Endothelial cell (in vitro differentiated cells): ENCODE data around the gene GRM4. TPM values are rescaled to one million over a fixed set of nuclear protein-coding genes. Genes with fewer than 3 reads are reported as not detected.
A peak's percentile ranks its signal among the peaks of the same experiment; 100 is the strongest.

Experiments used
- DNase-seq: peaks from one replicate; pipeline ENCODE4 v3.0.0; 2021; ENCODE audit warnings: low spot score
- H3K27ac Mint-ChIP-seq: one replicate; pipeline ENCODE4 v1.8.0; 2021; ENCODE audit warnings: mixed read lengths, inconsistent platforms; ENCODE audit not compliant: unreplicated experiment
- H3K27me3 Mint-ChIP-seq: one replicate; pipeline ENCODE4 v1.8.0; 2021; ENCODE audit warnings: mild to moderate bottlenecking, moderate library complexity, mixed read lengths, inconsistent platforms; ENCODE audit not compliant: unreplicated experiment
- H3K36me3 Mint-ChIP-seq: one replicate; pipeline ENCODE4 v1.8.0; 2021; ENCODE audit warnings: mild to moderate bottlenecking, low read depth, mixed read lengths, inconsistent platforms; ENCODE audit not compliant: unreplicated experiment
- H3K4me1 Mint-ChIP-seq: one replicate; pipeline ENCODE4 v1.8.0; 2021; ENCODE audit warnings: mild to moderate bottlenecking, mixed read lengths, inconsistent platforms; ENCODE audit not compliant: unreplicated experiment
- H3K4me3 Mint-ChIP-seq: one replicate; pipeline ENCODE4 v1.8.0; 2021; ENCODE audit warnings: mild to moderate bottlenecking, mixed read lengths, inconsistent platforms; ENCODE audit not compliant: unreplicated experiment
- H3K9me3 Mint-ChIP-seq: one replicate; pipeline ENCODE4 v1.8.0; 2021; ENCODE audit warnings: mixed read lengths, inconsistent platforms; ENCODE audit not compliant: unreplicated experiment
- CTCF ChIP-seq: fragments of 200-600 bp; sonication (generic); IDR thresholded peaks from one replicate; pipeline ENCODE4 v1.5.0; 2021; ENCODE audit warnings: antibody characterized with exemption; ENCODE audit not compliant: unreplicated experiment
- total RNA-seq: library from RNA; stranded (reverse); fragmentation: NEBNext Ultra II Directional; extraction: Animal tissue kit (Norgen Biotek cat#: 25700); gene quantifications from one replicate; pipeline ENCODE4 v1.2.1, GENCODE V29; 2021; ENCODE audit not compliant: unreplicated experiment

The GRM4 gene
- total RNA-seq, 1 donor from 2014 or later: 2.6 TPM

DNA sequence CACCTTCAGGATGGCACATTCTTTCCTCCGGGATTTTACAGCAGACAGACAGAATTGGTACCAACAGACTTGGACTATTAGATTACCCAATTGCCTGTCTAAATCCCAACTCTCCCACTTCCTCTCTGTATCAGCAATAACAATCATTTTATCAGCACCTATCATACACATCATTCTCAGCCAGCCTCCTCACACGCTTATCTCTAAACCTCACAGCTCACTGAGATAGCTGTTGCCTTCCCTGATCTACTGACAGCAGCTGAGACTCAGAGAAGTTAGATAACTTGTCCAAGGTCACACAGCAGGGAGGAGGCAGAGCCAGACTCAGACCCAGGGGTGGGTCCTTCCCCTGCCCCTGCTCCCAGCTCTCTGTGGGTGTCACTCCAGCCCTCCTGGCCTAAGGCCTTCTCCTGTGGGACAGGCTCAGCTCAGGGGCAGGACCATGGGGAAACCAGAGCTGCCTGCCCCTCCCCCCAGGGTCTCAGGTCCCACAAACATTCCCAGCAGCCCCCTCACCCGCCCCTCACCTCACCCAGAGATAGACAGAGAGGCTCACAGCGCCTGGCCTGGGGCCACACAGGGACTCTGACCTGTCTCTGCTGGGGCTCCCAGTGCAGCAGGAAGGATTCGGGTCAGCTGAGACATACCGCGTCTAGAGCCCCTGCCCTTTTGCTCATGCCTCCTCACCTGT is 92.8 kb downstream of the GRM4 start:
- no peak for DNase-seq
- no peak for TF ChIP-seq CTCF
- Mint-ChIP-seq H3K4me1 (peaks cover 31% of the 10 kb centered on the region), H3K27me3 (peaks cover 4% of the 10 kb centered on the region), H3K36me3 (peaks cover 4% of the 10 kb centered on the region), H3K4me3 (no peak overlapping the region), H3K27ac (no peak overlapping the region), H3K9me3 (no peaks in the 10 kb centered on the region)

- H3K27ac Mint-ChIP-seq: no peak overlapping the region
- no peak for TF ChIP-seq CTCF
- peaks cover 4% of the 10 kb centered on the region for H3K27me3 Mint-ChIP-seq
- H3K4me1 Mint-ChIP-seq: peaks cover 29% of the 10 kb centered on the region
- H3K36me3 Mint-ChIP-seq: peaks cover 4% of the 10 kb centered on the region
- no peaks in the 10 kb centered on the region for H3K9me3 Mint-ChIP-seq
- DNase-seq: no peak
- no peak overlapping the region for H3K4me3 Mint-ChIP-seq
These were observed 93.6 kb downstream of the GRM4 start for GRCh38 chr6:34052071-34052825.

- Mint-ChIP-seq H3K27ac (no peak overlapping the region), H3K4me1 (peaks cover 29% of the 10 kb centered on the region), H3K36me3 (peaks cover 4% of the 10 kb centered on the region), H3K9me3 (no peaks in the 10 kb centered on the region), H3K4me3 (no peak overlapping the region), H3K27me3 (peaks cover 4% of the 10 kb centered on the region)
- DNase-seq: peak; percentile 33
- no peak for TF ChIP-seq CTCF
These were observed 94.5 kb downstream of the GRM4 start for GRCh38 chr6:34051331-34051919.

DNA sequence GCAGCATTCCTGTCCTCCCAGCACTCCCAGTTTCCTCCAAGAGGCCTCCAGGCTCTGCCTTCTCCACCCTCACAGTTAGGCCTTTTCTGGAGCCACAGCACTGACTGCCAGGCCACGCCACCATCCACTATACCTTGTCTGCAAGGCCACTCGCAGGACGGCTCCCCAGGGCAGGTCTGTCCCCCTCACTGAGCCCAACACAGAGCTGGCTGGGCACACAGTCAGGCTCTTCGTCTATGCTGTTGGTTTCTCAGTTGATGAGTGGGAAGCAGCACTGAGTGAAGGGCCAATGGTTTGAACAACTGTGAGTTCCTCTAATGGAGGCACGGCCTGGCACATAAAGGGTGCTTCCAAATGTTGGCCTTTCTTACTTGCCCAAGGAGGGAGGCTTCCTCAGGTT is 95.2 kb downstream of the GRM4 start:
- Mint-ChIP-seq H3K9me3 (no peaks in the 10 kb centered on the region), H3K27ac (no peak overlapping the region), H3K4me1 (peaks cover 29% of the 10 kb centered on the region), H3K36me3 (peaks cover under 1% of the 10 kb centered on the region), H3K4me3 (peak overlapping the region; percentile 3), H3K27me3 (peaks cover 6% of the 10 kb centered on the region)
- no peak for DNase-seq
- no peak for TF ChIP-seq CTCF
